OCI-LY3 (cell line): ENCODE results near the gene CHKA.
A peak's percentile ranks its signal among the peaks of the same experiment; 100 is the strongest.

Source experiments
- H2AFZ ChIP-seq: fragments of 200-600, 300-600 bp; shearing (Covaris generic); 2 replicates; pipeline ENCODE4 v1.6.0; 2014; ENCODE audit warnings: antibody characterized with exemption, low read depth, low read length
- H3K27ac ChIP-seq: fragments of 200-600, 300-600 bp; sonication (generic); 2 replicates; pipeline ENCODE4 v1.5.1; 2014; ENCODE audit warnings: mild to moderate bottlenecking, low read length, moderate library complexity, mixed read lengths
- H3K27me3 ChIP-seq: fragments of 200-600, 300-600 bp; sonication (generic); 2 replicates; pipeline ENCODE4 v1.6.1; 2014; ENCODE audit warnings: low read depth, low read length, mixed read lengths
- H3K36me3 ChIP-seq: fragments of 200-600, 300-600 bp; sonication (generic); replicated peaks from 2 replicates; pipeline ENCODE3; 2014; ENCODE audit warnings: low read depth, low read length, mixed read lengths
- H3K4me1 ChIP-seq: fragments of 300-600, 200-600 bp; sonication (generic); 2 replicates; pipeline ENCODE4 v1.6.1; 2014; ENCODE audit warnings: low read length, mixed read lengths
- H3K4me2 ChIP-seq: fragments of 200-600, 300-600 bp; sonication (generic); 2 replicates; pipeline ENCODE4 v1.6.1; 2014; ENCODE audit warnings: low read length, mixed read lengths
- H3K4me3 ChIP-seq: fragments of 300-600, 200-600 bp; sonication (generic); 2 replicates; pipeline ENCODE4 v1.5.1; 2014; ENCODE audit warnings: antibody characterized with exemption, mild to moderate bottlenecking, low read length, moderate library complexity
- H3K79me2 ChIP-seq: fragments of 300-600, 200-600 bp; shearing (Covaris generic); 2 replicates; pipeline ENCODE4 v1.6.1; 2014; ENCODE audit warnings: mild to moderate bottlenecking, low read length, mixed read lengths
- H3K9ac ChIP-seq: fragments of 300-600, 200-600 bp; shearing (Covaris generic); 2 replicates; pipeline ENCODE4 v1.6.0; 2014; ENCODE audit warnings: mild to moderate bottlenecking, low read length, moderate library complexity
- H3K9me3 ChIP-seq: fragments of 200-600, 300-600 bp; shearing (Covaris generic); 2 replicates; pipeline ENCODE4 v1.6.1; 2014; ENCODE audit warnings: low read length, mixed read lengths; ENCODE audit not compliant: insufficient read depth
- H4K20me1 ChIP-seq: fragments of 200-600, 300-600 bp; sonication (generic); 2 replicates; pipeline ENCODE4 v1.6.1; 2016; ENCODE audit warnings: low read length, mixed read lengths; ENCODE audit not compliant: insufficient read depth
- CTCF ChIP-seq: fragments of 200-600, 300-600 bp; sonication (generic); IDR thresholded peaks from 2 replicates; pipeline ENCODE4 v1.5.1; 2014; ENCODE audit warnings: antibody characterized with exemption, low read length, low read depth
- EZH2phosphoT487 ChIP-seq: fragments of 200-600 bp; shearing (Covaris generic); IDR thresholded peaks from 2 replicates; pipeline ENCODE4 v1.6.1; 2018; ENCODE audit warnings: antibody characterized with exemption, mixed run types, low read depth

Gene CHKA

GRCh38 chr11:68009391-68010089, 111.6 kb downstream of the CHKA start:
- peaks cover 43% of the 10 kb centered on the region for H3K4me1 ChIP-seq

GRCh38 chr11:68008381-68009337, 112.5 kb downstream of the CHKA start:
- H3K4me2 ChIP-seq = peak overlapping the region; percentile 70
- H3K36me3 ChIP-seq = no peaks in the 10 kb centered on the region
- no peaks in the 10 kb centered on the region for H3K27me3 ChIP-seq
- peak overlapping the region; percentile 86; the same call in 1 of the 2 replicates for H2AFZ ChIP-seq
- peaks cover 47% of the 10 kb centered on the region for H3K4me1 ChIP-seq
- H3K4me3 ChIP-seq = peak overlapping the region; percentile 63
- H4K20me1 ChIP-seq = no peaks in the 10 kb centered on the region
- H3K79me2 ChIP-seq = peaks cover 8% of the 10 kb centered on the region; the same call in 1 of the 2 replicates
- H3K9ac ChIP-seq = peak overlapping the region; percentile 26; the same call in 1 of the 2 replicates
- no peak for TF ChIP-seq EZH2phosphoT487
- H3K9me3 ChIP-seq = no peaks in the 10 kb centered on the region
- H3K27ac ChIP-seq = peak overlapping the region; percentile 4; the same call in 1 of the 2 replicates

More at GRCh38 chr11:68009391-68010089, 111.6 kb downstream of the CHKA start:
- peak overlapping the region; percentile 86; the same call in 1 of the 2 replicates for H2AFZ ChIP-seq
- H3K79me2 ChIP-seq = peaks cover 4% of the 10 kb centered on the region; the same call in 1 of the 2 replicates
- H3K9me3 ChIP-seq = no peaks in the 10 kb centered on the region
- TF ChIP-seq CTCF (peak; percentile 55), EZH2phosphoT487 (no peak)
- no peaks in the 10 kb centered on the region for H3K27me3 ChIP-seq
- no peaks in the 10 kb centered on the region for H4K20me1 ChIP-seq
- H3K4me3 ChIP-seq = peak overlapping the region; percentile 63
- H3K9ac ChIP-seq = peak overlapping the region; percentile 26
- H3K4me2 ChIP-seq = peak overlapping the region; percentile 70
- no peaks in the 10 kb centered on the region for H3K36me3 ChIP-seq
- H3K27ac ChIP-seq = peak overlapping the region; percentile 4; the same call in 1 of the 2 replicates

DNA sequence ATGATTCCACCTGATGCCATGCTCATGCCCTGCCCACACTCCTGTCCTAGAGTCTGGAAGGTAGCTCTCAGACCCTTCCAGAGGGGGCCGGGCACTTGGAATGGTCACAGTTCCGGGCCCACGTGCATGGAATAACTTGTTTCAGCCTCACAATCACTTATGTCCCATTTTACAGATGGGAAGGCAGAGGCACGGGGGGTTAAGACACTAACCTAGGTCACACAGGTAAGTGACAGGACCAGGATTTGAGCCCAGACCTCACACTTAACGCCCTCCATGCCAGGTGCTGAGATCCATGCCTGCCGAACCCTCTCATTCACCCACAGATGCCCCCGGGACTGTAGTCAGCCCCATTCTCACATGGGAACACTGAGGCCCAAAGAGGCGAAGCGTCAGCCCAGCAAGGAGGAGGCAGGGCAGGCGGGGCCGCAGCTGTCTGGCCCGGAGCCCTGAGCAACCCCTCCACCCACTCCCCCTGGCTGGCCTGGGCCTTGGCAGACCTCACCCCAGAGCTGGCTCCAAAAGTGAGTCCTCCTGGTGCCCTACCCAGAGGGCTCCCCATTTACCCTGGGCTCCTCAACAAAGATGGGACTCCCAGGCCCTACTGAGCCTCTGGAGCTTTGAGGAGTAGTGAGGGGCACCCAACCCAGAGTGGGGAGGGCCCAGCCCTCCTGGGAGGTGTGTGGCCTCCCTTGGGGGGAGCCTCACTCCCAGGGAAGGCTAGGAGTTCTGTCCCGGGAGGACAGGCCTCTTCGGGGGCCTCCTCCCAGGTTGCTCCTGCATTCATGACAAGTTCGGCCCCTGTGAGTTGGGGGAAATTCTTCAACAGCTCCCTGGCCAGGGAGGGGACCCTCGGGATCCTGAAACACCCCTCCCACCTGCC, 113.4 kb downstream of the CHKA start:
- Histone ChIP-seq H3K36me3 (peaks cover 2% of the 10 kb centered on the region), H3K27me3 (no peaks in the 10 kb centered on the region), H3K4me2 (peak overlapping the region; percentile 70), H3K27ac (no peak overlapping the region), H3K4me3 (peak overlapping the region; percentile 63; the same call in 1 of the 2 replicates), H3K9me3 (no peaks in the 10 kb centered on the region), H3K9ac (peak overlapping the region; percentile 26; the same call in 1 of the 2 replicates), H4K20me1 (no peaks in the 10 kb centered on the region), H3K4me1 (peaks cover 50% of the 10 kb centered on the region), H2AFZ (peak overlapping the region; percentile 86; the same call in 1 of the 2 replicates), H3K79me2 (peaks cover 16% of the 10 kb centered on the region)
- no peak for TF ChIP-seq EZH2phosphoT487
- TF ChIP-seq CTCF = no peak

DNA sequence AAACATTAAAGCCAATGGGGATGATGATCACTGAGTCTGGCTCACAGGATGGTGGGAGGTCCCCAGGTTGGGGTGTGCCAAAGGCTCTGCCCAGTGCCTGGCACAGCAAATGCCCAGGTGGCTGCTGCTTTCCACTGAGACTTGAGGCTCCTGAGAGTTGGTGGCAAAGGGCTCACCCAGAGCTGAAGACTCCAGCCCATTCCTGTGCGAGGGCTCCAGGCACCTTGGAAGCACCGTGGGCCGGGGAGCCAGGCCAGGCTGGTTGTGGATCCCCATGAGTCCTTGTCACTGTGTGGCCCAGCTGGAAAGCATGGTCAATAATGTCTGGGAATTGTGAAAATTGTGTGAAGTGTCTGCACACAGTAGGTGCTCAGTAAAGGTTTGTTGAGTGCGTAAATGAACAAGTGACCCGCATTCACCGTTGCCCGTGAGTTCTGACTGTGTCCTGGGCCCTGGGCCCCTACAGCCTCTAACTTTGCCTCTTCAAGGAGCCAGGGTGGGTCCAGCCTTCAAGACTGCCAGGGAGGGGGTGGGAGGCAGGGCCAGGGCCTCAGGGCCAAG, 114.5 kb downstream of the CHKA start:
- H3K9me3 ChIP-seq = no peaks in the 10 kb centered on the region
- TF ChIP-seq CTCF = no peak
- no peak for TF ChIP-seq EZH2phosphoT487
- peaks cover 60% of the 10 kb centered on the region for H3K4me1 ChIP-seq

More for the DNA sequence above, 114.5 kb downstream of the CHKA start:
- Histone ChIP-seq H3K27ac (no peak overlapping the region), H3K79me2 (peaks cover 27% of the 10 kb centered on the region), H3K4me2 (peak overlapping the region; percentile 9), H2AFZ (no peak overlapping the region), H3K9ac (no peak overlapping the region), H3K27me3 (no peaks in the 10 kb centered on the region), H3K36me3 (peaks cover 12% of the 10 kb centered on the region), H3K4me3 (no peak overlapping the region), H4K20me1 (no peaks in the 10 kb centered on the region)
